ENCODE results near the gene ADTRP. TPM values are rescaled to one million over a fixed set of nuclear protein-coding genes. Genes with fewer than 3 reads are reported as not detected.

Gene ADTRP
- total RNA-seq, 1 donor from 2014 or later, result 0.68 TPM

- no peaks in the 10 kb centered on the region for H3K36me3 ChIP-seq (ENCODE audit: insufficient read depth, low read length)
- Mint-ChIP-seq H3K9me3 (ENCODE audit: unreplicated experiment) (peaks cover 10% of the 10 kb centered on the region), H3K4me3 (ENCODE audit: unreplicated experiment) (no peak overlapping the region), H3K36me3 (ENCODE audit: low read depth, unreplicated experiment) (peaks cover 1% of the 10 kb centered on the region), H3K27ac (ENCODE audit: unreplicated experiment) (no peak overlapping the region), H3K4me1 (ENCODE audit: low read depth, unreplicated experiment) (peaks cover 5% of the 10 kb centered on the region), H3K27me3 (ENCODE audit: low read depth, unreplicated experiment) (no peaks in the 10 kb centered on the region)
- no peaks in the 10 kb centered on the region for H4K20me1 ChIP-seq (ENCODE audit: insufficient read depth, low read length)
- no peak for FAIRE-seq
- H3K9me3 ChIP-seq (ENCODE audit: insufficient read depth, low read depth, low read length), result no peaks in the 10 kb centered on the region
- H3K79me2 ChIP-seq (ENCODE audit: insufficient read depth, low read length), result no peaks in the 10 kb centered on the region
- no peak overlapping the region for H3K4me2 ChIP-seq (ENCODE audit: low read length)
- H3K27ac ChIP-seq (ENCODE audit: low read depth, low read length), result no peak overlapping the region
- no peak overlapping the region for H3K4me3 ChIP-seq (ENCODE audit: insufficient read depth, low read depth, low read length)
- DNase-seq (ENCODE audit: low read depth), result no peak
- H2AFZ ChIP-seq (ENCODE audit: low read depth, low read length), result no peak overlapping the region
- no peaks in the 10 kb centered on the region for H3K4me1 ChIP-seq (ENCODE audit: insufficient read depth, low read length)
- TF ChIP-seq CTCF (IDR thresholded peaks at IDR 0.05; ENCODE audit: insufficient read depth, low read depth, low read length) (no peak), EZH2 (IDR thresholded peaks at IDR 0.05; ENCODE audit: insufficient read depth, low read length) (no peak)
- no peaks in the 10 kb centered on the region for H3K27me3 ChIP-seq (ENCODE audit: insufficient read depth, low read length)
- H3K9ac ChIP-seq (ENCODE audit: low read length), result no peak overlapping the region
Observed at GRCh38 chr6:11822346-11822745, 43.7 kb upstream of the ADTRP start.

- no peaks in the 10 kb centered on the region for H3K36me3 ChIP-seq (ENCODE audit: insufficient read depth, low read length)
- H3K9me3 Mint-ChIP-seq (ENCODE audit: unreplicated experiment), result peaks cover 10% of the 10 kb centered on the region
- H4K20me1 ChIP-seq (ENCODE audit: insufficient read depth, low read length), result no peaks in the 10 kb centered on the region
- no peaks in the 10 kb centered on the region for H3K9me3 ChIP-seq (ENCODE audit: insufficient read depth, low read depth, low read length)
- H2AFZ ChIP-seq (ENCODE audit: low read depth, low read length), result no peak overlapping the region
- no peak overlapping the region for H3K27ac ChIP-seq (ENCODE audit: low read depth, low read length)
- no peak for TF ChIP-seq EZH2 (IDR thresholded peaks at IDR 0.05; ENCODE audit: insufficient read depth, low read length)
- no peak for TF ChIP-seq CTCF (IDR thresholded peaks at IDR 0.05; ENCODE audit: insufficient read depth, low read depth, low read length)
- no peak overlapping the region for H3K4me3 ChIP-seq (ENCODE audit: insufficient read depth, low read depth, low read length)
- H3K4me3 Mint-ChIP-seq (ENCODE audit: unreplicated experiment), result no peak overlapping the region
- H3K27ac Mint-ChIP-seq (ENCODE audit: unreplicated experiment), result no peak overlapping the region
- peaks cover 5% of the 10 kb centered on the region for H3K4me1 Mint-ChIP-seq (ENCODE audit: low read depth, unreplicated experiment)
- DNase-seq (ENCODE audit: low read depth) (no peak), FAIRE-seq (no peak)
- H3K27me3 ChIP-seq (ENCODE audit: insufficient read depth, low read length), result no peaks in the 10 kb centered on the region
- no peaks in the 10 kb centered on the region for H3K79me2 ChIP-seq (ENCODE audit: insufficient read depth, low read length)
- no peaks in the 10 kb centered on the region for H3K27me3 Mint-ChIP-seq (ENCODE audit: low read depth, unreplicated experiment)
- no peaks in the 10 kb centered on the region for H3K4me1 ChIP-seq (ENCODE audit: insufficient read depth, low read length)
- H3K36me3 Mint-ChIP-seq (ENCODE audit: low read depth, unreplicated experiment), result peaks cover 1% of the 10 kb centered on the region
- H3K9ac ChIP-seq (ENCODE audit: low read length), result no peak overlapping the region
- H3K4me2 ChIP-seq (ENCODE audit: low read length), result no peak overlapping the region
Observed at GRCh38 chr6:11821781-11822180, 43.2 kb upstream of the ADTRP start.

GRCh38 chr6:11820821-11821220, 42.2 kb upstream of the ADTRP start:
- FAIRE-seq (no peak), DNase-seq (ENCODE audit: low read depth) (no peak)
- Histone ChIP-seq H2AFZ (ENCODE audit: low read depth, low read length) (no peak overlapping the region), H3K4me2 (ENCODE audit: low read length) (no peak overlapping the region), H3K4me1 (ENCODE audit: insufficient read depth, low read length) (peaks cover under 1% of the 10 kb centered on the region), H3K79me2 (ENCODE audit: insufficient read depth, low read length) (no peaks in the 10 kb centered on the region), H3K27me3 (ENCODE audit: insufficient read depth, low read length) (no peaks in the 10 kb centered on the region), H4K20me1 (ENCODE audit: insufficient read depth, low read length) (no peaks in the 10 kb centered on the region), H3K4me3 (ENCODE audit: insufficient read depth, low read depth, low read length) (no peak overlapping the region), H3K9me3 (ENCODE audit: insufficient read depth, low read depth, low read length) (no peaks in the 10 kb centered on the region), H3K36me3 (ENCODE audit: insufficient read depth, low read length) (no peaks in the 10 kb centered on the region), H3K27ac (ENCODE audit: low read depth, low read length) (no peak overlapping the region), H3K9ac (ENCODE audit: low read length) (no peak overlapping the region)
- Mint-ChIP-seq H3K4me1 (ENCODE audit: low read depth, unreplicated experiment) (peaks cover 9% of the 10 kb centered on the region), H3K36me3 (ENCODE audit: low read depth, unreplicated experiment) (peaks cover 1% of the 10 kb centered on the region), H3K9me3 (ENCODE audit: unreplicated experiment) (peaks cover 10% of the 10 kb centered on the region), H3K27me3 (ENCODE audit: low read depth, unreplicated experiment) (no peaks in the 10 kb centered on the region), H3K4me3 (ENCODE audit: unreplicated experiment) (no peak overlapping the region), H3K27ac (ENCODE audit: unreplicated experiment) (no peak overlapping the region)
- TF ChIP-seq CTCF (IDR thresholded peaks at IDR 0.05; ENCODE audit: insufficient read depth, low read depth, low read length), result no peak
- TF ChIP-seq EZH2 (IDR thresholded peaks at IDR 0.05; ENCODE audit: insufficient read depth, low read length), result no peak

All from astrocyte (in vitro differentiated cells and primary cell).